ENCODE data around the gene NLGN1. TPM values are rescaled to one million over a fixed set of nuclear protein-coding genes. Genes with fewer than 3 reads are reported as not detected.
"Not testable (repeated sequence)": the region's sequence is repeated elsewhere in the genome, so short reads cannot be mapped to it uniquely, and the experiment has no call there.

Gene NLGN1
- polyA plus RNA-seq (2012; ENCODE audit: missing spikeins), result not detected

- TF ChIP-seq TAF1 (IDR thresholded peaks at IDR 0.05; ENCODE audit: borderline replicate concordance, low read depth, low read length) (no peak), POLR2A (IDR thresholded peaks at IDR 0.05; ENCODE audit: low read depth, low read length) (no peak), POLR2AphosphoS5 (IDR thresholded peaks at IDR 0.05; ENCODE audit: low read depth, low read length) (no peak)
- FAIRE-seq, result no peak
- DNase-seq (ENCODE audit: insufficient read length), result no peak
Observed at GRCh38 chr3:173397161-173398110, at the start of gene NLGN1. Gene NLGN1, plus strand, starts transcription at chr3:173397744.

DNA sequence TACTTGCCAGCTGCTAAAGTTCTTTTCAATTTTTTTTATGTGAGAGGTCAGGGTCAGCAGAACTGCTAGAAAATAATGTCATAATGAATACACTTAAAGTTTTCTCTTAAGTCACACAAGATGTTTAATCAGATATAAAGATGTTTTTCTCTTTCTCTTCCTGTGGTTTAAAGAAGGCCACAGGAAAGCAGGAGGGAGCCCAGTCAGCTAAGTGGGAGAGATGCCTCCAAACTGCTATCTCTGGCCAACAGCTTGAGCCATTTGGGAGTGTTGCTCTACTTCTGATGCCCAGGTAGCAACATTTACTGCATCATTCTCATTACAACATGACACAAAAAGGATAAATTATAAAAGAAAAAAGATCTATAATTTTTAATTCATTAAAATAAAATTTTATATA lies 45.7 kb upstream of the NLGN1 start:
- FAIRE-seq, result no peak
- DNase-seq (ENCODE audit: insufficient read length), result no peak
- no peak for TF ChIP-seq POLR2A (IDR thresholded peaks at IDR 0.05; ENCODE audit: low read depth, low read length)
- no peak for TF ChIP-seq POLR2AphosphoS5 (IDR thresholded peaks at IDR 0.05; ENCODE audit: low read depth, low read length)
- no peak for TF ChIP-seq TAF1 (IDR thresholded peaks at IDR 0.05; ENCODE audit: borderline replicate concordance, low read depth, low read length)

- not testable (repeated sequence) for FAIRE-seq
Observed at GRCh38 chr3:173353137-173353536, 44.4 kb upstream of the NLGN1 start.

DNA sequence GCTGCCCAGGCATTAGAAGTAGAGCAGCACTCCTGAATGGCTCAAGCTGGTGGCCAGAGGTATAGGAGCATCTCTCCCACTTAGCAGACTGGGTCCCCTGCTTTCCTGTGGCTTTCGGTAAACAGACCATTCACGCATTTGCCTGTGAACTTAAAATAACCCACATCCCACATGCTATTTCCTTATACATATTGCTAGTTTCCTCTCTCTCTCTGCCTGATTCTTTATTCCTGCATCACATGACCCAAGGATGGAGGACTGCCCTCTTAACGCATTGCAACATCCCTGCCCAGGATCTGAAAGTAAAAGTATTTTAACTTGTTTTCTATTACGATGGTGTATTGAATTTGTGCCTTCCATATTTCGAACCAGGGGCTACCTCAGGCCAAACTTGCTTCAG lies 43.4 kb upstream of the NLGN1 start:
- FAIRE-seq (no peak), DNase-seq (ENCODE audit: insufficient read length) (no peak)
- no peak for TF ChIP-seq TAF1 (IDR thresholded peaks at IDR 0.05; ENCODE audit: borderline replicate concordance, low read depth, low read length)
- TF ChIP-seq POLR2A (IDR thresholded peaks at IDR 0.05; ENCODE audit: low read depth, low read length), result no peak
- TF ChIP-seq POLR2AphosphoS5 (IDR thresholded peaks at IDR 0.05; ENCODE audit: low read depth, low read length), result no peak

More at GRCh38 chr3:173353137-173353536, 44.4 kb upstream of the NLGN1 start:
- not testable (repeated sequence) for DNase-seq (ENCODE audit: insufficient read length)

DNA sequence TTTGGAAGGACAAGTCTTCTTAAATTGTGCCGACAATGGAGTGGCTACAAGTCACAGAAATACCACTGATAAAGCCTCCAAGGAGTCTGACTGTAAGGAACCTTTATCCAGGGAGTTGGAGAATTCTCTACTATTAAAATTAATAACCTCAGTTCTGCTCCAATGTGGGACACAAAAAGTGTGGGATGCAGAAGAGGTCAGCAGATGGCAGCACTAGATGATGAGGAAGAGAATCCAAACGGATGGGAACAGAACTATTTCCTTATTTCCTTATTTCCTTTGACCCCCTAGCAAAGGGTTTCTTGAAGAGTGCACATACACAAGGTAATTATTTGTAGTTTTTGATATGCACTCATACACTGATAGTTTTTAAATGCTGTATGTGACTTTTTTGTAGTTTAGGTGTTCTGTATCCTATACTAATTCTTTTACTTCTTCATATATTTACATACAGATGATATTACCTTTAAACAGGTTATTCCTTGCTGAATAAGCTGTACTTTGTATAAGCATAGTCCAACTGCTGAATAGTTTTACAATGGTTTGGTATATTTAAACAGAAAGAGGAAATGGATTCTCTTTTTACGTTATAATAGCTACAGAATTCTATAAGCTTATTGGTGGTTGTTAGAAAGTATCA lies 25.6 kb upstream of the NLGN1 start:
- no peak for DNase-seq (ENCODE audit: insufficient read length)
- FAIRE-seq, result no peak
- TF ChIP-seq POLR2AphosphoS5 (IDR thresholded peaks at IDR 0.05; ENCODE audit: low read depth, low read length), result no peak
- TF ChIP-seq TAF1 (IDR thresholded peaks at IDR 0.05; ENCODE audit: borderline replicate concordance, low read depth, low read length), result no peak
- TF ChIP-seq POLR2A (IDR thresholded peaks at IDR 0.05; ENCODE audit: low read depth, low read length), result no peak

- no peak for FAIRE-seq
- TF ChIP-seq TAF1 (IDR thresholded peaks at IDR 0.05; ENCODE audit: borderline replicate concordance, low read depth, low read length), result no peak
- no peak for DNase-seq (ENCODE audit: insufficient read length)
Observed at GRCh38 chr3:173380681-173381080, 16.9 kb upstream of the NLGN1 start.

- FAIRE-seq; DNase-seq (ENCODE audit: insufficient read length): not testable (repeated sequence)
Observed at GRCh38 chr3:173381936-173382335, 15.6 kb upstream of the NLGN1 start.

- DNase-seq (ENCODE audit: insufficient read length), result no peak
- FAIRE-seq, result no peak
- TF ChIP-seq POLR2A (IDR thresholded peaks at IDR 0.05; ENCODE audit: low read depth, low read length) (no peak), TAF1 (IDR thresholded peaks at IDR 0.05; ENCODE audit: borderline replicate concordance, low read depth, low read length) (no peak), POLR2AphosphoS5 (IDR thresholded peaks at IDR 0.05; ENCODE audit: low read depth, low read length) (no peak)
Observed at GRCh38 chr3:173395073-173395411, 2.5 kb upstream of the NLGN1 start.

- no peak for FAIRE-seq
- TF ChIP-seq POLR2AphosphoS5 (IDR thresholded peaks at IDR 0.05; ENCODE audit: low read depth, low read length), result no peak
- TF ChIP-seq POLR2A (IDR thresholded peaks at IDR 0.05; ENCODE audit: low read depth, low read length), result no peak
- TF ChIP-seq TAF1 (IDR thresholded peaks at IDR 0.05; ENCODE audit: borderline replicate concordance, low read depth, low read length), result no peak
- peak; percentile 30 for DNase-seq (ENCODE audit: insufficient read length)
Observed at GRCh38 chr3:173395412-173396181, 1.9 kb upstream of the NLGN1 start.

DNA sequence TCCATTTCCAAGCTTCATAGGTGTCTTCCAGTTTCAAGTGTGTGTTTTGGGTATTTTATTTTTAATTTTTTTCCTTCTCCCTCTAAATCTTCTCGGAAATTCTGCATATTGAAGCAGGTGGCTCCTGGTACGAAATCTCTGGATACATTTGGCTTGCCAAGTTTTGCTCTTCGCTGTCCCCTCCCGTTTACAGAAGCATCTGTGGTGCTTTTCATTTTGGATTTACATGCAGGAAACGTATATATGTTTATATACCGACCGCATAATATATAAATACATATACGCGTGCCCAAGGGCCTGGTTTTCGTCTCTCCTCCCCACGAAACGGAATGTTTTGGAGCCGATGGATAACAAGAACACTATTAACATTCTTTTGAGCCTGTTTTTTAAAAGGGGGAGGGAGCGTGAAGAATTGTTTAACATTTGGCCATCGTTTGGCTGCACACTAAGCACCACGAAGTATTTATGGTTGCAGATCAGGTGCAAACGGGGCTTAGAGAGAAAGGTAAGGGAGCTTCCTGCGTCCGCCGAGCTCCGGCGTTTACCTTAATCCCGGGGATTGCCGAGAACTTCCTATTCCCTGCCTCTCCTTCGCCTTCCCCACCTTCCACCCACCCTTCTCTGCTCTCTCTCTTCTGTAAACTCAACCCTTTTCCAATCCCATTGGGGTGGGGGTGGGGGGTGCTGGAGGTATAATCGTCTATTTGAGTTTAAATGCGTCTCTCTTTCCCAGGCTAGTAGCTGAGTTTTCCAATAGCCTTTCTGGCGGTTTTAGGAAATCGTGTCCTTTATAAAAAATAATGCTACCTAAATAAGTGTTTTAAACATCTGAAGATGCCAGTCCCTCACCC lies 1.1 kb upstream of the NLGN1 start:
- no peak for FAIRE-seq
- DNase-seq (ENCODE audit: insufficient read length), result no peak
- TF ChIP-seq TAF1 (IDR thresholded peaks at IDR 0.05; ENCODE audit: borderline replicate concordance, low read depth, low read length) (no peak), POLR2A (IDR thresholded peaks at IDR 0.05; ENCODE audit: low read depth, low read length) (no peak), POLR2AphosphoS5 (IDR thresholded peaks at IDR 0.05; ENCODE audit: low read depth, low read length) (no peak)

DNA sequence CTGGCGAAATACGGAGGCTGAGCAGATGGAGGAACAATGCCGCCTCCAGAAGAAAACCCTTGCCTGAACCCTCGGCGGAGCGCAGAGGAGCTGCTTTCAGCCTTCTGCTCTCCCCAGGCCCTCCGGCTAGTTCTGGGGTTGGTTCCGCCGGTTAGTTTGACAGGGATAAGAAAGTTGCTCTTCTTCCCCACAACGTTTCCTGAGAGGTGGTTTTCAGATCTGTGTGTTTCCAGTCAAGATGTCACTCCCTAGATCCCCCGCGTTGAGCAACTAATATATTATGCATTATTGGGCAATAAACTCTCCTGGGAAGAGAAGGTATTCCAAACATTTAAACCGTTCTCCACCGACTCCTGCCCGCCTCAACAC lies 551 bp downstream of the NLGN1 start:
- DNase-seq (ENCODE audit: insufficient read length) (no peak), FAIRE-seq (no peak)
- TF ChIP-seq TAF1 (IDR thresholded peaks at IDR 0.05; ENCODE audit: borderline replicate concordance, low read depth, low read length) (no peak), POLR2AphosphoS5 (IDR thresholded peaks at IDR 0.05; ENCODE audit: low read depth, low read length) (no peak), POLR2A (IDR thresholded peaks at IDR 0.05; ENCODE audit: low read depth, low read length) (no peak)

Measured in GM12892 (cell line).